Adrenal gland (tissue), 12 donors: ENCODE results near the gene SUV39H2. TPM values are rescaled to one million over a fixed set of nuclear protein-coding genes. Genes with fewer than 3 reads are reported as not detected.

ENCODE experiments used
- DNase-seq, 7 donors: peaks; one replicate each; pipeline ENCODE4 v3.0.0-alpha.2; 2019 to 2020
- H3K27ac ChIP-seq, 5 donors: fragments of 200-600 bp; sonication (generic) in 4 of 5; 1 replicate in 3 of 5; 2 replicates in 2 of 5; pipeline versions ENCODE4 v1.5.1 to v1.8.0; 2016 to 2020; ENCODE audit warnings: mild to moderate bottlenecking in 1 of 5
- H3K27me3 ChIP-seq: fragments of 200-600 bp; 2 replicates; pipeline ENCODE4 v1.8.0; 2021
- H3K36me3 ChIP-seq, 2 donors: fragments of 200-600 bp; replicated peaks in 1 of 2; 1 replicate in 1 of 2; 2 replicates in 1 of 2; pipeline versions ENCODE4 v1.5.1 to v1.8.0; 2018 to 2022
- H3K4me1 ChIP-seq, 2 donors: fragments of 200-600 bp; replicated peaks in 1 of 2; 1 replicate in 1 of 2; 2 replicates in 1 of 2; pipeline versions ENCODE4 v1.5.1 to v1.8.0; 2018 to 2021
- H3K4me3 ChIP-seq, 4 donors: fragments of 200-600 bp; sonication (generic) in 3 of 4; one replicate each; pipeline ENCODE4 v1.5.1; 2016 to 2018
- H3K9me3 ChIP-seq, 3 donors: fragments of 200-600 bp; sonication (generic) in 1 of 3; replicated peaks in 1 of 3; 1 replicate in 2 of 3; 2 replicates in 1 of 3; pipeline versions ENCODE4 v1.5.1 to v1.8.0; 2016 to 2021
- CTCF ChIP-seq, 6 experiments: fragments of 450-650 bp in 4 of 6; fragments of 200-600 bp in 2 of 6; sonication (generic) in 1 of 6; IDR thresholded peaks; 1 replicate in 5 of 6; 2 replicates in 1 of 6; pipeline versions ENCODE4 v1.5.1 to v1.8.0; 2016 to 2021; ENCODE audit warnings: antibody characterized with exemption in 6 of 6, mild to moderate bottlenecking in 2 of 6, moderate library complexity in 1 of 6
- POLR2A ChIP-seq, 2 donors: fragments of 450-650 bp; IDR thresholded peaks; one replicate each; pipeline ENCODE4 v1.6.1; 2017; ENCODE audit warnings: antibody characterized with exemption in 2 of 2, mild to moderate bottlenecking in 2 of 2, moderate library complexity in 1 of 2
- WGBS, 4 donors: extraction: QIAGEN DNeasy Blood & Tissue Kit in 2 of 4; methylation state at CpG; one replicate each; pipeline versions ENCODE4 v1.1.5 to v1.1.7; 2013 to 2017; 5-methylcytosine and 5-hydroxymethylcytosine counted together
- intact Hi-C, 2 donors: fragments of 100-400 bp; cut with DNase I; formaldehyde crosslinking; loops; one replicate each; pipeline versions ENCODE4 v1.14.1 to v1.15.0; 2022 to 2023
- polyA plus RNA-seq, 3 donors: library from polyadenylated mRNA; stranded (reverse); fragments of 200-250 nt in 2 of 3; fragments of 350-450 nt in 1 of 3; fragmentation: Illumina TruSeq in 1 of 3; extraction: RNeasy Lipid Tissue Mini Kit (QIAGEN cat#74804) in 1 of 3; gene quantifications; one replicate each; pipeline ENCODE4 v1.2.3, GENCODE V29; 2013 to 2014
- total RNA-seq, 9 donors: library from RNA; depleted of rRNA in 4 of 9; stranded (reverse); fragments of >200 nt in 4 of 9; fragments of 120-200 nt in 1 of 9; fragmentation: NEBNext Ultra II Directional in 1 of 9; extraction: Animal tissue kit (Norgen Biotek cat#: 25700) in 1 of 9; gene quantifications; one replicate each; pipeline versions ENCODE4 v1.1.0 to v1.2.4, GENCODE V29; 2013 to 2023
- donor health status: healthy with polysubstance abuse.
- donor health status: Bipolar disorder and iron deficiency.
- donor health status: DM: yes; HTN: yes; CAD: no.
- donor health status: DM: no; HTN: no; CAD: no.
- donor health status: DM: no; HTN: no; CAD: no.
- donor health status: DM: yes; HTN: yes; CAD: no.

Gene SUV39H2
- total and polyA plus RNA-seq, 12 donors: 1.7 to 19.1 (median 6.4) TPM

- DNase-seq: peak in 1 of 7 donors; percentile 42
- TF ChIP-seq CTCF (IDR thresholded peaks at IDR 0.05) (no peak), POLR2A (IDR thresholded peaks at IDR 0.05) (no peak)
- Histone ChIP-seq H3K36me3 (peaks cover 0 to 33% of the 10 kb centered on the region in 2 donors), H3K4me1 (no peaks in the 10 kb centered on the region), H3K4me3 (no peak overlapping the region), H3K27me3 (no peaks in the 10 kb centered on the region), H3K27ac (no peak overlapping the region), H3K9me3 (no peaks in the 10 kb centered on the region)
- intact Hi-C loops: no loop called here
- WGBS, 4 donors: 93 to 98% (median 95%) methylated on average over 5 of the region's 5 CpGs
Observed at GRCh38 chr10:14945108-14945507, 66.4 kb downstream of the SUV39H2 start.

GRCh38 chr10:14947268-14947667 is 68.6 kb downstream of the SUV39H2 start:
- Histone ChIP-seq H3K27ac (no peak overlapping the region), H3K4me1 (peaks cover 0 to 3% of the 10 kb centered on the region in 2 donors), H3K9me3 (no peaks in the 10 kb centered on the region), H3K4me3 (no peak overlapping the region), H3K27me3 (no peaks in the 10 kb centered on the region), H3K36me3 (peaks cover 0 to 29% of the 10 kb centered on the region in 2 donors)
- TF ChIP-seq POLR2A (IDR thresholded peaks at IDR 0.05): no peak
- no peak for TF ChIP-seq CTCF (IDR thresholded peaks at IDR 0.05)
- 94 to 100% (median 99%) methylated on average over 1 of the region's 1 CpG for WGBS, 4 donors
- DNase-seq: no peak
- intact Hi-C loops: no loop called here

GRCh38 chr10:14949291-14949690 is 70.6 kb downstream of the SUV39H2 start:
- Histone ChIP-seq H3K27ac (no peak overlapping the region), H3K9me3 (no peaks in the 10 kb centered on the region), H3K36me3 (peaks cover 0 to 20% of the 10 kb centered on the region in 2 donors), H3K27me3 (no peaks in the 10 kb centered on the region), H3K4me1 (peaks cover 8 to 13% of the 10 kb centered on the region in 2 donors), H3K4me3 (no peak overlapping the region)
- no peak for DNase-seq
- intact Hi-C loops: no loop called here
- TF ChIP-seq POLR2A (IDR thresholded peaks at IDR 0.05) (no peak), CTCF (IDR thresholded peaks at IDR 0.05) (no peak)
- 91 to 98% (median 96%) methylated on average over 5 of the region's 5 CpGs for WGBS, 4 donors

GRCh38 chr10:14952851-14953423 is 74.3 kb downstream of the SUV39H2 start:
- Histone ChIP-seq H3K9me3 (no peaks in the 10 kb centered on the region), H3K36me3 (peaks cover 0 to 6% of the 10 kb centered on the region in 2 donors), H3K27me3 (no peaks in the 10 kb centered on the region), H3K4me3 (peak overlapping the region; percentile 24 to 96 (median 62)), H3K27ac (peak overlapping the region; percentile 76 to 95 (median 82)), H3K4me1 (peaks cover 8 to 19% of the 10 kb centered on the region in 2 donors)
- 27 to 39% (median 33%) methylated on average over 10 of the region's 10 CpGs for WGBS, 4 donors
- no peak for DNase-seq
- intact Hi-C loops: loop anchor here in 1 of 2 donors (5.0 kb wide), 1 partner anchor 139 kb away; no protein-coding TSS in a partner anchor
- no peak for TF ChIP-seq POLR2A (IDR thresholded peaks at IDR 0.05)
- no peak for TF ChIP-seq CTCF (IDR thresholded peaks at IDR 0.05)
